Stimulated activated CD8-positive, alpha-beta memory T cell treated with anti-CD3 and anti-CD28 coated beads, Interleukin-4, amount 100 ng/mL, for 1 hour (primary cell): ENCODE data around the gene PDZD8.
"Not testable (repeated sequence)": the region's sequence is repeated elsewhere in the genome, so short reads cannot be mapped to it uniquely, and the experiment has no call there.

ENCODE experiments used
- DNase-seq, 2 donors: peaks; one replicate each; pipeline ENCODE4 v3.0.0-alpha.2; 2020; ENCODE audit warnings: low read depth in 2 of 2, low spot score in 1 of 2

Gene PDZD8

GRCh38 chr10:117299435-117299834, 75.8 kb downstream of the PDZD8 start:
- DNase-seq: no peak

GRCh38 chr10:117298219-117298618, 77.0 kb downstream of the PDZD8 start:
- DNase-seq: no peak

GRCh38 chr10:117294735-117295134, 80.5 kb downstream of the PDZD8 start:
- no peak for DNase-seq

- no peak for DNase-seq
Observed at GRCh38 chr10:117294039-117294645, 81.1 kb downstream of the PDZD8 start.

- not testable (repeated sequence) for DNase-seq
Observed at GRCh38 chr10:117290872-117291271, 84.4 kb downstream of the PDZD8 start.

GRCh38 chr10:117284716-117285494, 90.3 kb downstream of the PDZD8 start:
- DNase-seq: no peak

GRCh38 chr10:117277675-117278074, 97.6 kb downstream of the PDZD8 start:
- no peak for DNase-seq

- DNase-seq: no peak
Observed at GRCh38 chr10:117275121-117275520, 100.1 kb downstream of the PDZD8 start.

GRCh38 chr10:117274509-117274908, 100.7 kb downstream of the PDZD8 start:
- DNase-seq: no peak

- no peak for DNase-seq
Observed at GRCh38 chr10:117273980-117274379, 101.3 kb downstream of the PDZD8 start.

GRCh38 chr10:117272195-117273076, 102.8 kb downstream of the PDZD8 start:
- DNase-seq: no peak

GRCh38 chr10:117271427-117271826, 103.8 kb downstream of the PDZD8 start:
- DNase-seq: no peak

GRCh38 chr10:117268907-117269306, 106.3 kb downstream of the PDZD8 start:
- no peak for DNase-seq

- no peak for DNase-seq
Observed at GRCh38 chr10:117268258-117268657, 107.0 kb downstream of the PDZD8 start.

- DNase-seq: no peak
Observed at GRCh38 chr10:117266812-117267211, 108.4 kb downstream of the PDZD8 start.

GRCh38 chr10:117266400-117266799, 108.8 kb downstream of the PDZD8 start:
- DNase-seq: no peak

GRCh38 chr10:117264782-117265181, 110.5 kb downstream of the PDZD8 start:
- DNase-seq: no peak

GRCh38 chr10:117262903-117263293, 112.3 kb downstream of the PDZD8 start:
- DNase-seq: no peak

- no peak for DNase-seq
Observed at GRCh38 chr10:117262291-117262902, 112.8 kb downstream of the PDZD8 start.

GRCh38 chr10:117261501-117261900, 113.7 kb downstream of the PDZD8 start:
- no peak for DNase-seq

GRCh38 chr10:117260084-117260483, 115.2 kb downstream of the PDZD8 start:
- DNase-seq: no peak
